Tibial nerve (tissue), 4 donors: ENCODE measurements around the gene NT5DC2.

Experiments used
- CTCF ChIP-seq, 5 experiments: fragments of 200-600 bp in 3 of 5; fragments of 450-650 bp in 2 of 5; sonication (generic) in 3 of 5; IDR thresholded peaks; one replicate each; pipeline ENCODE4 v1.5.1; 2016 to 2019; ENCODE audit warnings: antibody characterized with exemption in 5 of 5, mild to moderate bottlenecking in 3 of 5, moderate library complexity in 2 of 5
- EP300 ChIP-seq, 2 donors: sonication (generic); formaldehyde crosslinking; IDR thresholded peaks; one replicate each; pipeline ENCODE4 v1.6.1; 2017; ENCODE audit warnings: antibody characterized with exemption in 2 of 2, mild to moderate bottlenecking in 1 of 2

GRCh38 chr3:52535411-52536111, 1.9 kb upstream of the NT5DC2 start:
- no peak for TF ChIP-seq CTCF (IDR thresholded peaks at IDR 0.05)
- TF ChIP-seq EP300 (IDR thresholded peaks at IDR 0.05) = no peak
